ENCODE measurements around the gene ATG14.

Gene ATG14

GRCh38 chr14:55377236-55377635 lies 34.4 kb downstream of the ATG14 start:
- TF ChIP-seq CTCF (IDR thresholded peaks at IDR 0.05; ENCODE audit: low read depth, low read length): 0 out of 2 replicates have a peak, but pooled peaks have one; percentile 3
- H3K4me3 ChIP-seq (ENCODE audit: low read depth, low read length): no peak overlapping the region

- TF ChIP-seq CTCF (IDR thresholded peaks at IDR 0.05; ENCODE audit: low read depth, low read length): no peak
Observed at GRCh38 chr14:55374771-55375170, 36.9 kb downstream of the ATG14 start.

GRCh38 chr14:55373784-55374705 lies 37.6 kb downstream of the ATG14 start:
- no peak overlapping the region for H3K4me3 ChIP-seq (ENCODE audit: low read depth, low read length)
- TF ChIP-seq CTCF (IDR thresholded peaks at IDR 0.05; ENCODE audit: low read depth, low read length): no peak

More at GRCh38 chr14:55374771-55375170, 36.9 kb downstream of the ATG14 start:
- no peak overlapping the region for H3K4me3 ChIP-seq (ENCODE audit: low read depth, low read length)

- TF ChIP-seq CTCF (IDR thresholded peaks at IDR 0.05; ENCODE audit: low read depth, low read length): no peak
- no peak overlapping the region for H3K4me3 ChIP-seq (ENCODE audit: low read depth, low read length)
Observed at GRCh38 chr14:55372825-55373224, 38.8 kb downstream of the ATG14 start.

GRCh38 chr14:55372423-55372822 lies 39.2 kb downstream of the ATG14 start:
- TF ChIP-seq CTCF (IDR thresholded peaks at IDR 0.05; ENCODE audit: low read depth, low read length): no peak
- no peak overlapping the region for H3K4me3 ChIP-seq (ENCODE audit: low read depth, low read length)

GRCh38 chr14:55370883-55371455 lies 40.7 kb downstream of the ATG14 start:
- no peak for TF ChIP-seq CTCF (IDR thresholded peaks at IDR 0.05; ENCODE audit: low read depth, low read length)
- H3K4me3 ChIP-seq (ENCODE audit: low read depth, low read length): no peak overlapping the region

GRCh38 chr14:55366271-55366670 lies 45.4 kb downstream of the ATG14 start:
- no peak overlapping the region for H3K4me3 ChIP-seq (ENCODE audit: low read depth, low read length)
- no peak for TF ChIP-seq CTCF (IDR thresholded peaks at IDR 0.05; ENCODE audit: low read depth, low read length)

All from WI38 (cell line).